Raji (cell line): ENCODE measurements around the gene AAK1.
A peak's percentile ranks its signal among the peaks of the same experiment; 100 is the strongest.

Source experiments
- POLR2A ChIP-seq: IDR thresholded peaks from 2 replicates; pipeline ENCODE4 v1.6.1; 2011; ENCODE audit warnings: low read depth, low read length, control low read depth; ENCODE audit not compliant: insufficient read depth

The AAK1 gene

GRCh38 chr2:69643602-69644505 lies at the start of gene AAK1:
Gene AAK1 (minus strand): TSS chr2:69643739. CDS start chr2:69643040, 699 bp downstream.
- TF ChIP-seq POLR2A = peak; percentile 63

GRCh38 chr2:69692424-69692823 lies 48.9 kb upstream of the AAK1 start:
- TF ChIP-seq POLR2A = no peak

GRCh38 chr2:69689969-69690368 lies 46.4 kb upstream of the AAK1 start:
- TF ChIP-seq POLR2A = no peak

- TF ChIP-seq POLR2A = no peak
These were observed 45.9 kb upstream of the AAK1 start for GRCh38 chr2:69689466-69689865.

- TF ChIP-seq POLR2A = no peak
These were observed 44.6 kb upstream of the AAK1 start for GRCh38 chr2:69687971-69688611.

GRCh38 chr2:69686813-69687212 lies 43.3 kb upstream of the AAK1 start:
- TF ChIP-seq POLR2A = no peak

- TF ChIP-seq POLR2A = no peak
These were observed 41.9 kb upstream of the AAK1 start for GRCh38 chr2:69685321-69686048.

- no peak for TF ChIP-seq POLR2A
These were observed 39.8 kb upstream of the AAK1 start for GRCh38 chr2:69683170-69683971.

- no peak for TF ChIP-seq POLR2A
These were observed 39.0 kb upstream of the AAK1 start for GRCh38 chr2:69682525-69682924.

GRCh38 chr2:69680001-69680675 lies 36.6 kb upstream of the AAK1 start:
- TF ChIP-seq POLR2A = no peak

GRCh38 chr2:69677914-69678313 lies 34.4 kb upstream of the AAK1 start:
- TF ChIP-seq POLR2A = no peak

- no peak for TF ChIP-seq POLR2A
These were observed 32.6 kb upstream of the AAK1 start for GRCh38 chr2:69676146-69676545.

- no peak for TF ChIP-seq POLR2A
These were observed 30.8 kb upstream of the AAK1 start for GRCh38 chr2:69674316-69674670.

GRCh38 chr2:69669666-69670065 lies 26.1 kb upstream of the AAK1 start:
- no peak for TF ChIP-seq POLR2A

GRCh38 chr2:69668598-69668997 lies 25.1 kb upstream of the AAK1 start:
- TF ChIP-seq POLR2A = no peak

GRCh38 chr2:69667805-69668382 lies 24.4 kb upstream of the AAK1 start:
- no peak for TF ChIP-seq POLR2A
